ENCODE results near the gene NEURL1. TPM values are rescaled to one million over a fixed set of nuclear protein-coding genes. Genes with fewer than 3 reads are reported as not detected.

The NEURL1 gene
- total RNA-seq, 2 experiments from 2014 or later = 1.1 to 1.6 TPM

DNA sequence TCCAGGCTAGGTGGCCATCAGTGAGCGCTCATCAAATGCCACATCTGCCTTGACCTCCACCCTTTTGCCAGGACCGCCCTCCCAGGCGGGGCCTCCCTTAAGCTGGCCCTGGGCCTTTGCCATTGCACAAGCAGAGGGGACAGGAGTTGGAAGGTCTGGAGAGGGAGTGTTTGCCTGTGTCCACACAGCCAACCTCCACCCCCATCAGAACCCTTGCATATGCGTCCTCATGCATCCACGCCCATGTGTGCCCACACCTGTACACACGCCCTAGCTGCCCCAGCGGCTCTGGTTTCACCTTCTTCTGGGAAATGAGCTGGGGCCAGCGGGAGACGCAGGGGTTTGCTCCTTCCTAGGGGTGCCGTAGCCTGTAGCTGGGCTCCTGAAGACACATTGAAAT lies 64.0 kb downstream of the NEURL1 start:
- Mint-ChIP-seq H3K9me3 (no peaks in the 10 kb centered on the region), H3K4me1 (peaks cover 11% of the 10 kb centered on the region), H3K27me3 (peaks cover 31% of the 10 kb centered on the region), H3K36me3 (ENCODE audit: low read depth) (no peaks in the 10 kb centered on the region), H3K27ac (no peak overlapping the region), H3K4me3 (no peak overlapping the region)
- ChIA-PET CTCF (interaction anchor here (1.0 to 1.2 kb wide), 2 partner anchors 65 to 129 kb away, joined by 3 read pairs; no protein-coding TSS in a partner anchor), POLR2A (no interaction called here)
- no peak for DNase-seq

DNA sequence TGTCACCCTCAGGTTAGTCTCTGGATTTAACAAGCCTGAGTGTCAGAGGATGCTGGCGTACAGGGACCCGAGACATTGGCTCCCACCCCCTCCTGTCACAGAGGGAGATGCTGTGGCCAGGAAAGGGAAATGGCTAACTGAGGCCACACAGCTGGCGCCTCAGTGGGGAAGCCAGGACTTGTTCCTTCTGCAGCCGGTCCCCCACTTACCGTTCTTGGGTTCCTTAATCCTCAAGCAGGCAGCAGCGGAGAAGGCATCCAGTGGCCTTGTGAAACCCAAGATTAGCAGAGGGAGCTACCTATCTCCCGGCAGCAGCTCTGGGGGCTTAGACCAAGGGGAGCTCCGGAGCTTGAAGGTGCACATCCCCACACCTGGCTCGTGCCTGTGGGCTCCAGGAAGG lies 65.4 kb downstream of the NEURL1 start:
- no peaks in the 10 kb centered on the region for H3K9me3 Mint-ChIP-seq
- no peak overlapping the region for H3K27ac Mint-ChIP-seq
- no peak overlapping the region for H3K4me3 Mint-ChIP-seq
- no peak for DNase-seq
- H3K4me1 Mint-ChIP-seq = peaks cover 10% of the 10 kb centered on the region
- CTCF ChIA-PET = interaction anchor here (1.4 kb wide), 1 partner anchor 12 kb away, joined by 3 read pairs; no protein-coding TSS in a partner anchor
- POLR2A ChIA-PET = no interaction called here
- H3K36me3 Mint-ChIP-seq (ENCODE audit: low read depth) = no peaks in the 10 kb centered on the region
- H3K27me3 Mint-ChIP-seq = peaks cover 28% of the 10 kb centered on the region

DNA sequence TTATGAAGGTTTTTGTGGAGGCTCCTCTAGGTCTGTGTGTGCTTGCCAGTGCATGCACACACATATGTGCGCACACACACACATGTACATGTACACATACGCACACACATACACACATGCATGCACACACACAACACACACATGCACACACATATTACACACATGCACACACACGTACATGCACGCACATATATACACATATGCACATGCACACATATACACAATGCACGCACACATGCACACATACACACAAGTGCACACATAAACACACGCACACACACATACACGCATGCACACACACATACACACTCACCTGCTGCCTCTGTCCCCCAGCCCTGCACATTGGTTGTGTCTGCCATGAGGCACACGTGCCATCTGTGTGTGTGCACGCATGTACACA lies 66.3 kb downstream of the NEURL1 start:
- Mint-ChIP-seq H3K4me3 (no peak overlapping the region), H3K27me3 (peaks cover 19% of the 10 kb centered on the region), H3K4me1 (peaks cover 1% of the 10 kb centered on the region), H3K9me3 (no peaks in the 10 kb centered on the region), H3K27ac (no peak overlapping the region), H3K36me3 (ENCODE audit: low read depth) (no peaks in the 10 kb centered on the region)
- ChIA-PET POLR2A (no interaction called here), CTCF (no interaction called here)
- no peak for DNase-seq

DNA sequence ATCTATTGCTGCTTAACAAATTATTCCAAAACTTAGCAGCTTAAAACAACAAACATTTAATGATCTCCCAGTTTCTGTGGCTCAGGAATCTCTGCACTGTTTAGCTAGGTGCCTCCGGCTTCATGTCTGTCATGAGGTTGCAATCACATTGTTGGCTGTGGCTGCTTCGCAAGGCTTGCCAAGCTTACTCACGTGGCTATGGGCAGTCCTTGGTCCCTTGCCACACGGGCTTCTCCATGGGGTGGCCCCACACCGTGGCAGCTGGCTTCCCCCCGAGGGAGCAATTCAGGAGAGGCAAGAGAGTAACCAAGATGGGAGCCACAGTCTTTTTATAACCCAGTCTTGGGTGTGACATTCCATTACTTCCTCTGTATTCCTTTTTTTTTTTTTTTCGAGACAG lies 67.4 kb downstream of the NEURL1 start:
- Mint-ChIP-seq H3K36me3 (ENCODE audit: low read depth) (no peaks in the 10 kb centered on the region), H3K4me3 (no peak overlapping the region), H3K4me1 (no peaks in the 10 kb centered on the region), H3K9me3 (no peaks in the 10 kb centered on the region), H3K27me3 (peaks cover 15% of the 10 kb centered on the region), H3K27ac (no peak overlapping the region)
- POLR2A ChIA-PET = no interaction called here
- CTCF ChIA-PET = no interaction called here
- DNase-seq = no peak

GRCh38 chr10:103562383-103562782 lies 68.9 kb downstream of the NEURL1 start:
- Mint-ChIP-seq H3K27me3 (peaks cover 5% of the 10 kb centered on the region), H3K27ac (no peak overlapping the region), H3K9me3 (no peaks in the 10 kb centered on the region), H3K4me3 (no peak overlapping the region), H3K36me3 (ENCODE audit: low read depth) (no peaks in the 10 kb centered on the region), H3K4me1 (no peaks in the 10 kb centered on the region)
- POLR2A ChIA-PET = no interaction called here
- no peak for DNase-seq
- CTCF ChIA-PET = interaction anchor here (1.4 kb wide), 1 partner anchor 69 kb away, joined by 3 read pairs; the partner anchor contains the start of gene NEURL1

DNA sequence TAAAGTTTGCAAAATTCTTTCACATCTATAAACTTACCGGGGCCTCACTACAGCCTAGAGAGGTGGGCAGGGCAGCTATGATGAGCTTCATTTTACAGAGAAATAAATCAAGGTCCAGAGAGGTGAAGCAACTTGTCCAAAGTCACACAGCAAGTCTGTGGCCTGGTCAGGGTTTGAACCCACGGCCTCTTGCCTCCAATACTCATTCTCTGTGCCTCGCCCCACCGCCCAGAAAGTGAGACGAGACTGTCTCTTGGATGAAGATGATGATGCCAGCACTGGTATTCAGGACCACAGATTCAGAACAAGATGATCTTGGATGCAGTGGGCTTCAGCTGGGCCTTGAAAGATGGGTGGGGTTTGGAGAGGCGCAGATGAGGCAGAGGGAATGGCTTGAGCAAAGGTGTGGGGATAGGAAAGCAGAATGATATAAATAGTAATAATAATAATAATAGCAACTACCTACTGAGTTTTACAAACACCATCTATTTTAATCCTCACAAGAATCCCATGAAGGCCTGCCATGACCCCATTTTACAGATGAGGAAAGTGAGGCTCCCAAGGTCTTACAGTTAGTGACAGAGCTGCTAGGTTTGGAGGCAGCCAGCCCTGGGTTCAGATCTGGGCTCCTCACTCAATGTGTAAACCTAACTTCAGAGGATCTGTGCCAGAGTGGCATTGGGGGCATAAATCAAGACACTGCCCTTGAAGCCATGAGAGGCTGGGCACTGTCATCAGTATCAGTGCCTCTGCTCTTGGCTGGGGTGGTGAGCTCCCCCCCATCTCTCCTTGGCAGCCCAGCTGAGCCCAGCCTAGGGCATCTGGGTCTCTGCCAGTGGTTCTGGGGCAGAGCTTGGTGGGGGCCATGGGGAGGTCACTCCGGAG lies 70.0 kb downstream of the NEURL1 start:
- no peak overlapping the region for H3K27ac Mint-ChIP-seq

GRCh38 chr10:103564116-103564501 lies 70.6 kb downstream of the NEURL1 start:
- CTCF ChIA-PET = interaction anchor here (0.6 to 2.5 kb wide), 14 partner anchors 8 to 122 kb away, joined by 3 to 10 read pairs (median 4); no protein-coding TSS in a partner anchor
- no peaks in the 10 kb centered on the region for H3K36me3 Mint-ChIP-seq (ENCODE audit: low read depth)
- no peak overlapping the region for H3K4me3 Mint-ChIP-seq
- H3K27ac Mint-ChIP-seq = no peak overlapping the region
- H3K4me1 Mint-ChIP-seq = no peaks in the 10 kb centered on the region
- no peaks in the 10 kb centered on the region for H3K27me3 Mint-ChIP-seq
- H3K9me3 Mint-ChIP-seq = no peaks in the 10 kb centered on the region
- POLR2A ChIA-PET = interaction anchor here (0.6 kb wide), 1 partner anchor 287 kb away, joined by 3 read pairs; no protein-coding TSS in a partner anchor
- no peak for DNase-seq

More for the DNA sequence above, 70.0 kb downstream of the NEURL1 start:
- no peak overlapping the region for H3K4me3 Mint-ChIP-seq
- POLR2A ChIA-PET = interaction anchor here (0.6 kb wide), 1 partner anchor 286 kb away, joined by 3 read pairs; no protein-coding TSS in a partner anchor
- CTCF ChIA-PET = interaction anchor here (0.9 to 2.5 kb wide), 10 partner anchors 8 to 123 kb away, joined by 3 to 10 read pairs (median 3); partner anchors contain the start of gene NEURL1
- no peaks in the 10 kb centered on the region for H3K9me3 Mint-ChIP-seq
- DNase-seq = no peak
- H3K36me3 Mint-ChIP-seq (ENCODE audit: low read depth) = no peaks in the 10 kb centered on the region
- no peaks in the 10 kb centered on the region for H3K27me3 Mint-ChIP-seq
- no peaks in the 10 kb centered on the region for H3K4me1 Mint-ChIP-seq

DNA sequence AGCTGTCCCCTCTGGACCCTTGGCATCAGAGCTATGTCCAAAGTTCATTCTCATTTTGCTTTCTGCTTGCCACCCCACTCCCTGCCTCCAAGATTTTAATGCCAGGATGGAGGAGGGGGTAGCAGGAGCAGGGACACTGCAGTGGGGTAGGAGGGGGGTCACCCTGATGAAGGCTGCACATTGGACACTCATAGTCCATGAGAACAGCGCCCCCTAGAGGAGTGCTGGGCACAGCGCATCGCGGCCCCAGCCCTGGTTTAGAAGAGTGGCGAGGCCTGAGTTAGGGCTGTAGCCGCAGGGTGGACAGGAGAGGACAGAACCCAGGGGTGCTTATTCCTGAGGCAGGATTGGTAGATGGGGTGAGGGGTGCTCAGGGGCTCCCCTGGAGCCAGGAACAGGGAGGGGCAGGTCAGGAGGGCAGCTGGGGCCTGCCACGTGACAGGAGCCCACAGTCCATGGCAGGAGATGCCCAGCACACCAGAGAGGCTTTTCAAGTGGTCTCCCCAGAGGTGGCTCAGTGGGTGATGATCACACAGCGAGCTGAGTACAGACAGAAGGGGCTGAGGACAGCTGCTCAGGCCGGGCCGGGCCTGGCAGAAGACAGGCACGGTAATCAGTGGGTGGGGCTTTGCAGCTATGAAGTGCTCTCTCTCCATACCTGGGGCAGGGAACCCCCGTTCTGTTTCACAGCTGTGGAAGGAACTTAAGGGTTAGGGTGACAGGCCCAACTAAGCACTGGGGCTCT lies 71.4 kb downstream of the NEURL1 start:
- CTCF ChIA-PET = interaction anchor here (0.6 to 2.5 kb wide), 12 partner anchors 11 to 143 kb away, joined by 3 to 10 read pairs (median 5); no protein-coding TSS in a partner anchor
- no peaks in the 10 kb centered on the region for H3K36me3 Mint-ChIP-seq (ENCODE audit: low read depth)
- DNase-seq = peak; percentile 45
- H3K27me3 Mint-ChIP-seq = no peaks in the 10 kb centered on the region
- POLR2A ChIA-PET = no interaction called here
- no peaks in the 10 kb centered on the region for H3K9me3 Mint-ChIP-seq
- no peaks in the 10 kb centered on the region for H3K4me1 Mint-ChIP-seq
- no peak overlapping the region for H3K4me3 Mint-ChIP-seq
- H3K27ac Mint-ChIP-seq = no peak overlapping the region

DNA sequence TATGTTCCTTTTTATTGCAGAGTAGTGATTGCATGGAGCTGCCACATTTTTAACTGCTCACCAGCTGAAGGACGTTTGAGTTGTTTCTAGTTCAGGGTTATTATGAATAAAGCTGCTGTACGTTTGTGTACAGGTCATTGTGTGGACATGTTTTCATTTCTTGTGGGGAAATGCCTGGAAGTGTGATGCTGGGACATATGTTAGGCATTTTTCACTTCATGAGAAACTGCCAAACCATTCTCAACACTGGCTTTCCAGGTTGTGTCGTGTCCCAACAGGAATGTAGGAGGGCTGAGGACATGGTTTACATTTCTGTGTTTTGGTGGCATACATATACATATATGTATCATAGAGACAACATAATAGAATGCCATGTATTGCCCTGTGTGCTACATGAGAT lies 73.0 kb downstream of the NEURL1 start:
- Mint-ChIP-seq H3K36me3 (ENCODE audit: low read depth) (no peaks in the 10 kb centered on the region), H3K27ac (no peak overlapping the region), H3K9me3 (no peaks in the 10 kb centered on the region), H3K4me1 (no peaks in the 10 kb centered on the region), H3K27me3 (no peaks in the 10 kb centered on the region), H3K4me3 (no peak overlapping the region)
- POLR2A ChIA-PET = no interaction called here
- CTCF ChIA-PET = interaction anchor here (2.4 kb wide), 1 partner anchor 24 kb away, joined by 7 read pairs; no protein-coding TSS in a partner anchor
- DNase-seq = no peak

- no peaks in the 10 kb centered on the region for H3K36me3 Mint-ChIP-seq (ENCODE audit: low read depth)
- ChIA-PET CTCF (interaction anchor here (0.6 to 0.9 kb wide), 2 partner anchors 9 to 12 kb away, joined by 3 read pairs; no protein-coding TSS in a partner anchor), POLR2A (no interaction called here)
These were observed 75.0 kb downstream of the NEURL1 start for GRCh38 chr10:103568505-103568904.

GRCh38 chr10:103569896-103570295 lies 76.4 kb downstream of the NEURL1 start:
- Mint-ChIP-seq H3K4me1 (no peaks in the 10 kb centered on the region), H3K27ac (no peak overlapping the region), H3K9me3 (no peaks in the 10 kb centered on the region), H3K4me3 (no peak overlapping the region), H3K36me3 (ENCODE audit: low read depth) (no peaks in the 10 kb centered on the region), H3K27me3 (no peaks in the 10 kb centered on the region)
- ChIA-PET POLR2A (no interaction called here), CTCF (no interaction called here)
- DNase-seq = no peak

More at GRCh38 chr10:103568505-103568904, 75.0 kb downstream of the NEURL1 start:
- H3K27me3 Mint-ChIP-seq = no peaks in the 10 kb centered on the region
- H3K4me1 Mint-ChIP-seq = no peaks in the 10 kb centered on the region
- no peak overlapping the region for H3K27ac Mint-ChIP-seq
- no peak overlapping the region for H3K4me3 Mint-ChIP-seq
- DNase-seq = no peak
- H3K9me3 Mint-ChIP-seq = no peaks in the 10 kb centered on the region

DNA sequence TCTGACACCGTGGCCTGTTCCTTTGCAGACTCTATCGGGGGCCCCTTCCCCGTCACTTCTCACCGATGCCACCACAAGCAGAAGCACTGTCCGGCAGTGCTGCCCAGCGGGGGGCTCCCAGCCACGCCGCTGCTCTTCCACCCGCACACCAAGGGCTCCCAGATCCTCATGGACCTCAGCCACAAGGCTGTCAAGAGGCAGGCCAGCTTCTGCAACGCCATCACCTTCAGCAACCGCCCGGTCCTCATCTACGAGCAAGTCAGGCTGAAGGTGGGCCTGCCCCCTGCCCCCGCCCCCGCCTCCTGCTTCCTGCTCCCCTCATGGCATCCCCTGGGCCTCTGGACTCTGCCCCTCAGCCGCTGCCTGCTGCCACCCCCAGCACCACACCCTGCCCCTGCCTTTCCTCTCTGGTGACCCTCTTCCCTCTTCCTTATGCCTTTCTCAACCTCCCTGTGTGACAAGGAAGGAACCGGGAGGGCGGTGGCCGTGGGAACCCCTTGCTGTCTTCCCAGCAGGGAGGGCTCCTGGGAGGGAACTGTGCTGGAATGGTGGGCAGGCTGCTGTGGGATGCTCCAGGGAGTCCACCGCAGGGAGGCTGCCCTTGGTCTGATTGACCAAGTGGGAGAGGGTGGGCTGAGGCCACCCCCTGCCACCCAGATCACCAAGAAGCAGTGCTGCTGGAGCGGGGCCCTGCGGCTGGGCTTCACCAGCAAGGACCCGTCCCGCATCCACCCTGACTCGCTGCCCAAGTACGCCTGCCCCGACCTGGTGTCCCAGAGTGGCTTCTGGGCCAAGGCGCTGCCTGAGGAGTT lies 77.5 kb downstream of the NEURL1 start:
- Mint-ChIP-seq H3K36me3 (ENCODE audit: low read depth) (no peaks in the 10 kb centered on the region), H3K27ac (no peak overlapping the region), H3K4me3 (no peak overlapping the region), H3K27me3 (no peaks in the 10 kb centered on the region), H3K9me3 (no peaks in the 10 kb centered on the region), H3K4me1 (no peaks in the 10 kb centered on the region)
- ChIA-PET CTCF (no interaction called here), POLR2A (no interaction called here)
- no peak for DNase-seq

All from activated CD4-positive, alpha-beta T cell treated with anti-CD3 and anti-CD28 coated beads, Interleukin-2, amount 10 ng/mL, durations not matched to agents 7 days and 5 days (primary cell).